Ovary (tissue), 9 donors: Measurements from ENCODE around the gene GRK3. TPM values are rescaled to one million over a fixed set of nuclear protein-coding genes. Genes with fewer than 3 reads are reported as not detected.

ENCODE experiments used
- DNase-seq, 5 donors: peaks; one replicate each; pipeline ENCODE4 v3.0.0-alpha.2; 2019 to 2020
- H3K27ac ChIP-seq, 2 donors: fragments of 200-600 bp; one replicate each; pipeline versions ENCODE4 v1.5.1 to v1.8.0; 2019 to 2022
- H3K27me3 ChIP-seq: fragments of 200-600 bp; one replicate; pipeline ENCODE4 v1.8.0; 2022
- H3K36me3 ChIP-seq: fragments of 200-600 bp; sonication (generic); one replicate; pipeline ENCODE4 v1.5.1; 2019
- H3K4me1 ChIP-seq: one replicate; pipeline ENCODE4 v1.8.1; 2013; ENCODE audit warnings: mild to moderate bottlenecking, moderate library complexity; ENCODE audit not compliant: insufficient read depth
- H3K4me3 ChIP-seq: fragments of 200-600 bp; sonication (generic); one replicate; pipeline ENCODE4 v1.5.1; 2017
- H3K9me3 ChIP-seq, 2 donors: fragments of 200-600 bp in 1 of 2; sonication (generic) in 1 of 2; one replicate each; pipeline versions ENCODE4 v1.5.1 to v1.8.1; 2013 to 2019; ENCODE audit warnings: mild to moderate bottlenecking in 1 of 2, moderate library complexity in 1 of 2
- EP300 ChIP-seq: sonication (generic); formaldehyde crosslinking; IDR thresholded peaks from one replicate; pipeline ENCODE4 v1.6.1; 2017; ENCODE audit warnings: antibody characterized with exemption
- POLR2A ChIP-seq: fragments of 450-650 bp; IDR thresholded peaks from one replicate; pipeline ENCODE4 v1.6.1; 2017; ENCODE audit warnings: antibody characterized with exemption, mild to moderate bottlenecking, moderate library complexity
- WGBS, 3 donors: extraction: QIAGEN DNeasy Blood & Tissue Kit in 1 of 3; methylation state at CpG; one replicate each; pipeline versions ENCODE4 v1.1.5 to v1.1.7; 2013 to 2017; 5-methylcytosine and 5-hydroxymethylcytosine counted together
- intact Hi-C, 4 donors: fragments of 100-400 bp; cut with DNase I; formaldehyde crosslinking; loops; one replicate each; pipeline versions ENCODE4 v1.11.0 to v1.15.1; 2022 to 2023
- polyA plus RNA-seq, 2 donors: library from polyadenylated mRNA; stranded (reverse); fragments of 200-250 nt in 1 of 2; fragments of 350-450 nt in 1 of 2; fragmentation: Illumina TruSeq in 1 of 2; extraction: RNeasy Lipid Tissue Mini Kit (QIAGEN cat#74804) in 1 of 2; gene quantifications; one replicate each; pipeline ENCODE4 v1.2.3, GENCODE V29; 2013 to 2014
- total RNA-seq, 7 donors: library from RNA; depleted of rRNA in 2 of 7; stranded (reverse); fragments of >200 nt in 2 of 7; fragmentation: NEBNext Ultra II Directional in 3 of 7; extraction: Animal tissue kit (Norgen Biotek cat#: 25700) in 3 of 7; gene quantifications; one replicate each; pipeline versions ENCODE4 v1.1.0 to v1.2.4, GENCODE V29; 2016 to 2023
- TF ChIP-seq, protein P1 (sequence below), 3 donors: fragments of 450-650 bp in 2 of 3; fragments of 200-600 bp in 1 of 3; IDR thresholded peaks; one replicate each; pipeline versions ENCODE4 v1.5.1 to v1.8.0; 2016 to 2022; ENCODE audit warnings: antibody characterized with exemption in 3 of 3, mild to moderate bottlenecking in 1 of 3
- donor health status: DM: no; HTN: no; CAD: no; lungs with moderate emphysema.
- donor health status: DM: no; HTN: no; CAD: no.
- donor health status: Bipolar disorder and iron deficiency.
- donor health status: DM: yes; HTN: yes; CAD: no.
- donor health status: DM: no; HTN: no; CAD: no.
- donor health status: DM: yes; HTN: yes; CAD: no.

Gene GRK3
- total and polyA plus RNA-seq, 9 donors, result 1.0 to 14.8 (median 9.4) TPM

- intact Hi-C loops, result loop anchor here in 2 of 4 donors (1.0 to 10.0 kb wide), 2 partner anchors 46 to 143 kb away; no protein-coding TSS in a partner anchor
- no peak overlapping the region for H3K27ac ChIP-seq
- no peak overlapping the region for H3K4me3 ChIP-seq
- no peak for DNase-seq
- H3K36me3 ChIP-seq, result no peaks in the 10 kb centered on the region
- no peaks in the 10 kb centered on the region for H3K9me3 ChIP-seq
- H3K4me1 ChIP-seq, result no peaks in the 10 kb centered on the region
- H3K27me3 ChIP-seq, result no peaks in the 10 kb centered on the region
- TF ChIP-seq, protein P1, sequence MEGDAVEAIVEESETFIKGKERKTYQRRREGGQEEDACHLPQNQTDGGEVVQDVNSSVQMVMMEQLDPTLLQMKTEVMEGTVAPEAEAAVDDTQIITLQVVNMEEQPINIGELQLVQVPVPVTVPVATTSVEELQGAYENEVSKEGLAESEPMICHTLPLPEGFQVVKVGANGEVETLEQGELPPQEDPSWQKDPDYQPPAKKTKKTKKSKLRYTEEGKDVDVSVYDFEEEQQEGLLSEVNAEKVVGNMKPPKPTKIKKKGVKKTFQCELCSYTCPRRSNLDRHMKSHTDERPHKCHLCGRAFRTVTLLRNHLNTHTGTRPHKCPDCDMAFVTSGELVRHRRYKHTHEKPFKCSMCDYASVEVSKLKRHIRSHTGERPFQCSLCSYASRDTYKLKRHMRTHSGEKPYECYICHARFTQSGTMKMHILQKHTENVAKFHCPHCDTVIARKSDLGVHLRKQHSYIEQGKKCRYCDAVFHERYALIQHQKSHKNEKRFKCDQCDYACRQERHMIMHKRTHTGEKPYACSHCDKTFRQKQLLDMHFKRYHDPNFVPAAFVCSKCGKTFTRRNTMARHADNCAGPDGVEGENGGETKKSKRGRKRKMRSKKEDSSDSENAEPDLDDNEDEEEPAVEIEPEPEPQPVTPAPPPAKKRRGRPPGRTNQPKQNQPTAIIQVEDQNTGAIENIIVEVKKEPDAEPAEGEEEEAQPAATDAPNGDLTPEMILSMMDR (IDR thresholded peaks at IDR 0.05), result no peak
- TF ChIP-seq POLR2A (no peak), EP300 (no peak)
- WGBS, 3 donors, result 94 to 96% (median 95%) methylated on average over 2 of the region's 2 CpGs
Observed at GRCh38 chr22:25697978-25698377, 133.5 kb downstream of the GRK3 start.

DNA sequence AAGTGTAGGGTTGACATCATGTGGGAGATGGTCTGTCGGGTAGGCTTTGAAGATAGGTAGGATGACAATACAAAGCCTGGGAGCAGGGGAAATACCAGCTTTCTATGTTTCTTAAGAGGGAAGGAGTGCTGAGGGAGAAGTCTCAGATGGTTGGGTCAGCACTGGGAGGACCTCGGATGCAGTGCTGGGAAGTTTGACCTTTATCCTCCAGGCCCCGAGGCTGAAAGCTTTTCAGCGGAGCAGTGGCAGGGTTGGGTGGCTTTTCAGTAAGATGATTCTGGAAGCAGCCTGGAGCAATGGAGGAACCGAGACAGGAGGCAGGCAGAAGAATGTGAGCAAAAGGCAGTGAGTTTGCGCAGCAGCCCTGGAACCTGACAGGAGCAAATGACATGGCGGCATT lies 134.0 kb downstream of the GRK3 start:
- intact Hi-C loops, result loop anchor here in 1 of 4 donors (10.0 kb wide), 1 partner anchor 144 kb away; no protein-coding TSS in a partner anchor
- TF ChIP-seq POLR2A (no peak), EP300 (no peak)
- TF ChIP-seq, protein P1 (IDR thresholded peaks at IDR 0.05), result no peak
- Histone ChIP-seq H3K4me3 (no peak overlapping the region), H3K9me3 (no peaks in the 10 kb centered on the region), H3K27ac (no peak overlapping the region), H3K36me3 (no peaks in the 10 kb centered on the region), H3K27me3 (no peaks in the 10 kb centered on the region), H3K4me1 (no peaks in the 10 kb centered on the region)
- WGBS, 3 donors, result 91 to 93% (median 93%) methylated on average over 7 of the region's 7 CpGs
- no peak for DNase-seq

GRCh38 chr22:25698978-25699377 lies 134.5 kb downstream of the GRK3 start:
- DNase-seq, result no peak
- Histone ChIP-seq H3K27me3 (no peaks in the 10 kb centered on the region), H3K27ac (no peak overlapping the region), H3K4me1 (no peaks in the 10 kb centered on the region), H3K4me3 (no peak overlapping the region), H3K9me3 (no peaks in the 10 kb centered on the region), H3K36me3 (no peaks in the 10 kb centered on the region)
- intact Hi-C loops, result loop anchor here in 1 of 4 donors (10.0 kb wide), 1 partner anchor 144 kb away; no protein-coding TSS in a partner anchor
- no peak for TF ChIP-seq EP300
- TF ChIP-seq, protein P1 (IDR thresholded peaks at IDR 0.05), result no peak
- no peak for TF ChIP-seq POLR2A
- WGBS, 3 donors, result 88 to 90% (median 88%) methylated on average over 6 of the region's 6 CpGs

DNA sequence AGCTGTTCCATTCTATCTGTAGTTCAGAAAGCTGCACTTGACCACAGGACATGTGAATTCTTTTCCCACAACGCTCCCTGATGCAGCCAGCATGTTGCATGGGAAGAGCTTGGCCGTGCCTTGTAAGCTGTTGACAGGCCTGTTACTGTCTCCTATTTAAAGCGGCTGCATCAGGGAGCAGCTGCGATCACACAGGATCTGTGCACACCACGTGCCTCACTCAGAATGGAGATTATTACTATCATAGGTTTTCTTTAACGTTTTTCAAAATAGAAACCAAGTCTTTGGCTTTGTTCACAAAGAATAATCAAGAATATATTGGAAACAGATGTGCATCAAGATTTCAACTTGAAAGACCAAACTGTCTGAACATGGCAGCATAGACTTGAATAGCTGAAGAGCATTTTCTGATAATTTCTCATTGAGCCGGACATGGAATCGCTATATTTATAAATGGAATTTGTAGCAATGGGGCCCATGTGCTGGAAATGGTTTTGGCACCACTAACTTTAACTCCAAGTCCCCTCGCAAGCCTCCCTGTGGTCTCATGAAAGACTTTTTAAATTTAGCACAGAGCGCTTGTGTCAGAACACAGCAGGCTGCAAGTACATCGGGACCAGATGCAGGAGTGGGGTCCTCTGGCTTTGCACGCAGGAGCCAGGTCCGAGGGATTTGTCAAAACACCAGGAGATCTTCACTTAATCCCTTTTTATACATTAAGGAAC lies 136.7 kb downstream of the GRK3 start:
- peak in 1 of 5 donors; percentile 20 for DNase-seq
- TF ChIP-seq POLR2A (no peak), EP300 (no peak)
- TF ChIP-seq, protein P1 (IDR thresholded peaks at IDR 0.05), result no peak
- intact Hi-C loops, result loop anchor here (5.0 to 10.0 kb wide), 2 partner anchors 239 to 336 kb away; no protein-coding TSS in a partner anchor
- no peaks in the 10 kb centered on the region for H3K36me3 ChIP-seq
- no peaks in the 10 kb centered on the region for H3K4me1 ChIP-seq
- H3K9me3 ChIP-seq, result no peaks in the 10 kb centered on the region
- no peak overlapping the region for H3K27ac ChIP-seq
- H3K27me3 ChIP-seq, result no peaks in the 10 kb centered on the region
- no peak overlapping the region for H3K4me3 ChIP-seq
- WGBS, 3 donors, result 26 to 33% (median 27%) methylated on average over 13 of the region's 13 CpGs
